Gastrocnemius medialis (tissue), 4 donors: ENCODE measurements around the gene PIGQ.

Source experiments
- CTCF ChIP-seq, 5 experiments: fragments of 450-650 bp in 3 of 5; fragments of 200-600 bp in 2 of 5; sonication (generic) in 2 of 5; IDR thresholded peaks in 4 of 5; conservative IDR thresholded peaks in 1 of 5; 1 replicate in 4 of 5; 2 replicates in 1 of 5; pipeline ENCODE4 v1.5.1; 2016 to 2019; ENCODE audit warnings: antibody characterized with exemption in 5 of 5, mild to moderate bottlenecking in 3 of 5, moderate library complexity in 3 of 5
- POLR2A ChIP-seq, 2 donors: fragments of 450-650 bp; IDR thresholded peaks; one replicate each; pipeline ENCODE4 v1.6.1; 2017; ENCODE audit warnings: antibody characterized with exemption in 2 of 2, mild to moderate bottlenecking in 2 of 2, moderate library complexity in 2 of 2

GRCh38 chr16:526181-527014 is 43.4 kb upstream of the PIGQ start:
- TF ChIP-seq CTCF (IDR thresholded peaks at IDR 0.05 in 4 of 5, conservative IDR thresholded peaks at IDR 0.05 in 1 of 5) (no peak), POLR2A (IDR thresholded peaks at IDR 0.05) (no peak)
